SK-N-SH treated with all-trans-retinoic acid at 6 μM for 48 hours (cell line): ENCODE results near the gene NEAT1.

Source experiments
- ATAC-seq: fragments of 200-7000 bp; cut with Tn5 transposase; 3 replicates; pipeline ENCODE4 v1.9.1; 2020; ENCODE audit warnings: mild to moderate bottlenecking, moderate library complexity
- ARNTL ChIP-seq: fragments of 450-650 bp; formaldehyde crosslinking; IDR thresholded peaks from 2 replicates; pipeline ENCODE4 v1.5.0; 2020; ENCODE audit warnings: low read depth, mild to moderate bottlenecking, moderate library complexity, borderline replicate concordance
- BACH2 ChIP-seq: fragments of 250-450 bp; sonication (Bioruptor Pico); IDR thresholded peaks from 2 replicates; pipeline ENCODE4 v1.9.0; 2021; ENCODE audit warnings: mild to moderate bottlenecking, borderline replicate concordance
- CREB5 ChIP-seq: fragments of 250-450 bp; sonication (Bioruptor Pico); IDR thresholded peaks from 2 replicates; pipeline ENCODE4 v1.5.1; 2020; ENCODE audit warnings: low read depth, mild to moderate bottlenecking, moderate library complexity
- CSDC2 ChIP-seq: fragments of 250-450 bp; sonication (Bioruptor Pico); IDR thresholded peaks from 2 replicates; pipeline ENCODE4 v1.5.0; 2020; ENCODE audit warnings: mild to moderate bottlenecking, moderate library complexity
- CSRNP3 ChIP-seq: fragments of 250-450 bp; sonication (Bioruptor Pico); IDR thresholded peaks from 2 replicates; pipeline ENCODE4 v1.5.1; 2021; ENCODE audit warnings: mild to moderate bottlenecking, moderate library complexity
- ESRRG ChIP-seq: fragments of 250-450 bp; sonication (Bioruptor Pico); IDR thresholded peaks from 2 replicates; pipeline ENCODE4 v1.6.1; 2021; ENCODE audit warnings: mild to moderate bottlenecking
- GLIS3 ChIP-seq: fragments of 250-450 bp; sonication (Bioruptor Pico); IDR thresholded peaks from 2 replicates; pipeline ENCODE4 v1.5.0; 2020; ENCODE audit warnings: mild to moderate bottlenecking, moderate library complexity
- ISL1 ChIP-seq: fragments of 250-450 bp; sonication (Bioruptor Pico); IDR thresholded peaks from 2 replicates; pipeline ENCODE4 v2.1.2; 2022; ENCODE audit warnings: mild to moderate bottlenecking, moderate library complexity
- OSR1 ChIP-seq: fragments of 250-450 bp; sonication (Bioruptor Pico); IDR thresholded peaks from 2 replicates; pipeline ENCODE4 v1.8.0; 2022; ENCODE audit warnings: moderate library complexity, mild to moderate bottlenecking, inconsistent platforms
- PATZ1 ChIP-seq: fragments of 250-450 bp; sonication (Bioruptor Pico); IDR thresholded peaks from 2 replicates; pipeline ENCODE4 v1.8.0; 2020; ENCODE audit warnings: mild to moderate bottlenecking, moderate library complexity, borderline replicate concordance
- POU6F1 ChIP-seq: fragments of 250-450 bp; sonication (Bioruptor Pico); IDR thresholded peaks from 2 replicates; pipeline ENCODE4 v1.8.0; 2021; ENCODE audit warnings: low read depth, mild to moderate bottlenecking, moderate library complexity, borderline replicate concordance
- PPARA ChIP-seq: fragments of 250-450 bp; sonication (Bioruptor Pico); IDR thresholded peaks from 2 replicates; pipeline ENCODE4 v1.5.0; 2020; ENCODE audit warnings: mild to moderate bottlenecking, borderline replicate concordance
- RARB ChIP-seq: fragments of 250-450 bp; sonication (Bioruptor Pico); IDR thresholded peaks from 2 replicates; pipeline ENCODE4 v1.8.0; 2021; ENCODE audit warnings: mild to moderate bottlenecking, moderate library complexity
- SNAI2 ChIP-seq: fragments of 250-450 bp; sonication (Bioruptor Pico); IDR thresholded peaks from 2 replicates; pipeline ENCODE4 v1.5.0; 2020; ENCODE audit warnings: mild to moderate bottlenecking, moderate library complexity
- TCF4 ChIP-seq: fragments of 250-450 bp; sonication (Bioruptor Pico); IDR thresholded peaks from 2 replicates; pipeline ENCODE4 v1.8.0; 2021; ENCODE audit warnings: mild to moderate bottlenecking, moderate library complexity, borderline replicate concordance
- TOX ChIP-seq: fragments of 250-450 bp; sonication (Bioruptor Pico); IDR thresholded peaks from 2 replicates; pipeline ENCODE4 v1.8.0; 2021; ENCODE audit warnings: mild to moderate bottlenecking, moderate library complexity, borderline replicate concordance
- TSHZ2 ChIP-seq: fragments of 250-450 bp; sonication (Bioruptor Pico); IDR thresholded peaks from 2 replicates; pipeline ENCODE4 v1.5.0; 2020; ENCODE audit warnings: mild to moderate bottlenecking, moderate library complexity
- ZC3H10 ChIP-seq: fragments of 250-450 bp; sonication (Bioruptor Pico); IDR thresholded peaks from 2 replicates; pipeline ENCODE4 v1.5.1; 2021; ENCODE audit warnings: mild to moderate bottlenecking, moderate library complexity
- ZFP3 ChIP-seq: fragments of 250-450 bp; sonication (Bioruptor Pico); IDR thresholded peaks from 2 replicates; pipeline ENCODE4 v1.5.0; 2020; ENCODE audit warnings: mild to moderate bottlenecking, moderate library complexity
- ZFP30 ChIP-seq: fragments of 450-650 bp; formaldehyde crosslinking; IDR thresholded peaks from 2 replicates; pipeline ENCODE4 v1.5.0; 2022; ENCODE audit warnings: mild to moderate bottlenecking, moderate library complexity
- ZNF565 ChIP-seq: fragments of 450-650 bp; formaldehyde crosslinking; conservative IDR thresholded peaks from 2 replicates; pipeline ENCODE4 v1.5.0; 2020; ENCODE audit warnings: low read depth, mild to moderate bottlenecking, moderate library complexity
- ZNF70 ChIP-seq: fragments of 450-650 bp; formaldehyde crosslinking; IDR thresholded peaks from 2 replicates; pipeline ENCODE4 v1.5.0; 2020; ENCODE audit warnings: mild to moderate bottlenecking, moderate library complexity
- ZNF8 ChIP-seq: fragments of 450-650 bp; formaldehyde crosslinking; IDR thresholded peaks from 2 replicates; pipeline ENCODE4 v1.5.0; 2020; ENCODE audit warnings: mild to moderate bottlenecking, moderate library complexity

NEAT1 gene

GRCh38 chr11:65426839-65427690 lies 4.5 kb downstream of the NEAT1 start:
- peak; percentile 3 for ATAC-seq
- TF ChIP-seq POU6F1 (CRISPR knock-in tag) (0 out of 2 replicates have a peak, but pooled peaks have one; percentile 28), ESRRG (CRISPR knock-in tag) (peak; percentile 10), PPARA (CRISPR knock-in tag) (0 out of 2 replicates have a peak, but pooled peaks have one; percentile 2), GLIS3 (CRISPR knock-in tag) (no peak; the same call in none of the 2 replicates), ZFP30 (no peak; the same call in 1 of the 2 replicates), SNAI2 (CRISPR knock-in tag) (no peak; the same call in 1 of the 2 replicates), CSRNP3 (peak; percentile 56; the same call in 1 of the 2 replicates), TCF4 (CRISPR knock-in tag) (no peak), ARNTL (no peak; the same call in 1 of the 2 replicates), ZNF8 (peak; percentile 1; the same call in 1 of the 2 replicates), RARB (CRISPR knock-in tag) (peak; percentile 85; the same call in 1 of the 2 replicates), OSR1 (CRISPR knock-in tag) (no peak), ZC3H10 (CRISPR knock-in tag) (peak; percentile 95), BACH2 (no peak), ZFP3 (CRISPR knock-in tag) (no peak), ZNF565 (CRISPR knock-in tag) (no peak), PATZ1 (peak; percentile 10; the same call in 1 of the 2 replicates), TSHZ2 (CRISPR knock-in tag) (no peak), CSDC2 (no peak; the same call in 1 of the 2 replicates), ISL1 (CRISPR knock-in tag) (no peak), ZNF70 (CRISPR knock-in tag) (peak; percentile 9; the same call in 1 of the 2 replicates), CREB5 (CRISPR knock-in tag) (peak; percentile 3), TOX (CRISPR knock-in tag) (peak; percentile 95)
